Liver (tissue), 9 donors: Measurements from ENCODE around the gene NEBL. TPM values are rescaled to one million over a fixed set of nuclear protein-coding genes. Genes with fewer than 3 reads are reported as not detected.

Experiments
- DNase-seq: peaks from one replicate; pipeline ENCODE4 v3.0.0-alpha.2; 2017; ENCODE audit warnings: low spot score
- H3K27ac ChIP-seq, 2 donors: one replicate each; pipeline ENCODE4 v1.7.0; 2013; ENCODE audit warnings: inconsistent platforms in 2 of 2, low read length in 2 of 2, control low read depth in 1 of 2, low read depth in 1 of 2, mild to moderate bottlenecking in 1 of 2
- H3K27me3 ChIP-seq, 4 donors: one replicate each; pipeline versions ENCODE4 v1.6.1 to v1.7.0; 2013; ENCODE audit warnings: low read length in 3 of 4, inconsistent platforms in 1 of 4, mild to moderate bottlenecking in 1 of 4, moderate library complexity in 1 of 4; ENCODE audit not compliant: control insufficient read depth in 4 of 4, insufficient read depth in 4 of 4
- H3K36me3 ChIP-seq, 4 donors: one replicate each; pipeline versions ENCODE4 v1.6.1 to v1.7.0; 2013; ENCODE audit warnings: low read length in 3 of 4, mild to moderate bottlenecking in 3 of 4, low read depth in 1 of 4, moderate library complexity in 1 of 4; ENCODE audit not compliant: control insufficient read depth in 4 of 4, insufficient read depth in 3 of 4
- H3K4me1 ChIP-seq, 4 donors: one replicate each; pipeline versions ENCODE4 v1.6.1 to v1.7.0; 2013; ENCODE audit warnings: low read length in 3 of 4, mild to moderate bottlenecking in 3 of 4, moderate library complexity in 1 of 4; ENCODE audit not compliant: control insufficient read depth in 4 of 4, insufficient read depth in 4 of 4
- H3K4me3 ChIP-seq, 3 donors: one replicate each; pipeline versions ENCODE4 v1.6.1 to v1.7.0; 2013; ENCODE audit warnings: low read length in 3 of 3, control low read depth in 1 of 3, low read depth in 1 of 3, mild to moderate bottlenecking in 1 of 3
- H3K9ac ChIP-seq, 2 donors: one replicate each; pipeline ENCODE4 v1.7.0; 2013; ENCODE audit warnings: low read length in 2 of 2, mild to moderate bottlenecking in 2 of 2, moderate library complexity in 2 of 2, control low read depth in 1 of 2, low read depth in 1 of 2
- H3K9me3 ChIP-seq, 4 donors: one replicate each; pipeline versions ENCODE4 v1.6.1 to v1.7.0; 2013; ENCODE audit warnings: low read length in 3 of 4; ENCODE audit not compliant: control insufficient read depth in 4 of 4
- EGR1 ChIP-seq, 2 donors: IDR thresholded peaks; 2 replicates each; pipeline ENCODE4 v1.6.1; 2016 to 2018; ENCODE audit warnings: antibody characterized with exemption in 2 of 2, low read depth in 2 of 2
- FOXA1 ChIP-seq: IDR thresholded peaks from 2 replicates; pipeline ENCODE4 v1.6.1; 2016; ENCODE audit warnings: antibody characterized with exemption
- FOXA2 ChIP-seq: IDR thresholded peaks from 2 replicates; pipeline ENCODE4 v1.6.1; 2016; ENCODE audit warnings: antibody characterized with exemption
- HNF4A ChIP-seq, 2 donors: conservative IDR thresholded peaks; 2 replicates each; pipeline ENCODE4 v1.6.1; 2016; ENCODE audit warnings: antibody characterized with exemption in 2 of 2, mild to moderate bottlenecking in 2 of 2
- HNF4G ChIP-seq: IDR thresholded peaks from 2 replicates; pipeline ENCODE4 v1.6.1; 2016; ENCODE audit warnings: antibody characterized with exemption
- MAX ChIP-seq: IDR thresholded peaks from 2 replicates; pipeline ENCODE4 v1.6.1; 2016; ENCODE audit warnings: antibody characterized with exemption
- NR2F2 ChIP-seq: IDR thresholded peaks from 2 replicates; pipeline ENCODE4 v1.6.1; 2016; ENCODE audit warnings: antibody characterized with exemption
- RAD21 ChIP-seq, 2 donors: IDR thresholded peaks; 2 replicates each; pipeline ENCODE4 v1.6.1; 2016; ENCODE audit warnings: antibody characterized with exemption in 2 of 2, mild to moderate bottlenecking in 2 of 2
- REST ChIP-seq: IDR thresholded peaks from 2 replicates; pipeline ENCODE4 v1.6.1; 2016; ENCODE audit warnings: antibody characterized with exemption, mild to moderate bottlenecking
- RXRA ChIP-seq, 2 donors: IDR thresholded peaks; 2 replicates each; pipeline ENCODE4 v1.6.1; 2017 to 2018; ENCODE audit warnings: antibody characterized with exemption in 2 of 2, mild to moderate bottlenecking in 1 of 2
- SP1 ChIP-seq: IDR thresholded peaks from 2 replicates; pipeline ENCODE4 v1.6.1; 2018; ENCODE audit warnings: antibody characterized with exemption, mild to moderate bottlenecking
- TAF1 ChIP-seq: conservative IDR thresholded peaks from 2 replicates; pipeline ENCODE4 v1.6.1; 2016; ENCODE audit warnings: antibody characterized with exemption, mild to moderate bottlenecking
- WGBS: extraction: QIAGEN DNeasy Blood & Tissue Kit; methylation state at CpG from one replicate; pipeline ENCODE4 v1.1.7; 2013; 5-methylcytosine and 5-hydroxymethylcytosine counted together
- polyA plus RNA-seq, 2 donors: library from polyadenylated mRNA; stranded (reverse) in 1 of 2; unstranded in 1 of 2; fragments of 200-250 nt in 1 of 2; fragments of >200 nt in 1 of 2; fragmentation: Nextera tagmentation in 1 of 2; extraction: Ambion mirVana in 1 of 2; gene quantifications; one replicate each; pipeline versions ENCODE4 v1.2.1 to v1.2.3, GENCODE V29; 2013 to 2015
- total RNA-seq, 2 donors: library from RNA; depleted of rRNA; stranded (reverse); fragments of >200 nt; gene quantifications; one replicate each; pipeline ENCODE4 v1.2.3, GENCODE V29; 2014
- TF ChIP-seq, protein P1 (sequence below): fragments of 150-350 bp; IDR thresholded peaks from 2 replicates; pipeline ENCODE4 v1.5.1; 2017; ENCODE audit warnings: improper control_type of control experiment, low read depth, low read length; ENCODE audit not compliant: missing input control
- TF ChIP-seq, protein P2 (sequence below): IDR thresholded peaks from 2 replicates; pipeline ENCODE4 v1.6.1; 2016; ENCODE audit warnings: antibody characterized with exemption
- TF ChIP-seq, protein P3 (sequence below): IDR thresholded peaks from 2 replicates; pipeline ENCODE4 v1.6.1; 2016; ENCODE audit warnings: antibody characterized with exemption
- donor health status: healthy.
- donor health status: healthy.
- donor health status: healthy.
- donor health status: healthy.
- donor health status: healthy.

NEBL gene
- total and polyA plus RNA-seq, 4 donors, result 0.22 to 1.8 (median 0.81) TPM

DNA sequence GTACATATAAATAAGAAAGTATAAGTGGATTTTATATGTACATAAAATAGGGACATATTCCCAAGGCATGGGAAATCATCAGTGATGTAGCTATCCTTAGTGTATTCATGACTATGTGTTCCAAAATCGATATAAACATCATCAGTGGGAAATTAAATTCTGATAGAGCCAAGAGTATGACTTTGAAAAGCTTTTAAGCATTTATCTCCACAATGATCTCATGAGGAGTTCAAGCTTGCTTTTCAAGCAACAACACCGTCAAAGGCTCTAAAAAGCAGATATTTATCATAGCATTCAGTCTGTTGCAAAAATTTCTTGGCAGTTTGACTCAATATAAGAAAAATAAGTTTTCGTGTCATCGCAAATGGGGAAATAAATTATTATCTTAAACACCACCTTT, 14.5 kb upstream of the NEBL start:
- WGBS, result 88% methylated on average over 4 of the region's 4 CpGs
- Histone ChIP-seq H3K4me1 (no peaks in the 10 kb centered on the region), H3K27ac (no peak overlapping the region), H3K9ac (no peak overlapping the region), H3K36me3 (no peaks in the 10 kb centered on the region), H3K4me3 (no peak overlapping the region), H3K9me3 (no peaks in the 10 kb centered on the region), H3K27me3 (no peaks in the 10 kb centered on the region)
- TF ChIP-seq SP1 (no peak), HNF4G (no peak), MAX (no peak)
- TF ChIP-seq, protein P1, sequence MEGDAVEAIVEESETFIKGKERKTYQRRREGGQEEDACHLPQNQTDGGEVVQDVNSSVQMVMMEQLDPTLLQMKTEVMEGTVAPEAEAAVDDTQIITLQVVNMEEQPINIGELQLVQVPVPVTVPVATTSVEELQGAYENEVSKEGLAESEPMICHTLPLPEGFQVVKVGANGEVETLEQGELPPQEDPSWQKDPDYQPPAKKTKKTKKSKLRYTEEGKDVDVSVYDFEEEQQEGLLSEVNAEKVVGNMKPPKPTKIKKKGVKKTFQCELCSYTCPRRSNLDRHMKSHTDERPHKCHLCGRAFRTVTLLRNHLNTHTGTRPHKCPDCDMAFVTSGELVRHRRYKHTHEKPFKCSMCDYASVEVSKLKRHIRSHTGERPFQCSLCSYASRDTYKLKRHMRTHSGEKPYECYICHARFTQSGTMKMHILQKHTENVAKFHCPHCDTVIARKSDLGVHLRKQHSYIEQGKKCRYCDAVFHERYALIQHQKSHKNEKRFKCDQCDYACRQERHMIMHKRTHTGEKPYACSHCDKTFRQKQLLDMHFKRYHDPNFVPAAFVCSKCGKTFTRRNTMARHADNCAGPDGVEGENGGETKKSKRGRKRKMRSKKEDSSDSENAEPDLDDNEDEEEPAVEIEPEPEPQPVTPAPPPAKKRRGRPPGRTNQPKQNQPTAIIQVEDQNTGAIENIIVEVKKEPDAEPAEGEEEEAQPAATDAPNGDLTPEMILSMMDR, result no peak
- TF ChIP-seq, protein P2, sequence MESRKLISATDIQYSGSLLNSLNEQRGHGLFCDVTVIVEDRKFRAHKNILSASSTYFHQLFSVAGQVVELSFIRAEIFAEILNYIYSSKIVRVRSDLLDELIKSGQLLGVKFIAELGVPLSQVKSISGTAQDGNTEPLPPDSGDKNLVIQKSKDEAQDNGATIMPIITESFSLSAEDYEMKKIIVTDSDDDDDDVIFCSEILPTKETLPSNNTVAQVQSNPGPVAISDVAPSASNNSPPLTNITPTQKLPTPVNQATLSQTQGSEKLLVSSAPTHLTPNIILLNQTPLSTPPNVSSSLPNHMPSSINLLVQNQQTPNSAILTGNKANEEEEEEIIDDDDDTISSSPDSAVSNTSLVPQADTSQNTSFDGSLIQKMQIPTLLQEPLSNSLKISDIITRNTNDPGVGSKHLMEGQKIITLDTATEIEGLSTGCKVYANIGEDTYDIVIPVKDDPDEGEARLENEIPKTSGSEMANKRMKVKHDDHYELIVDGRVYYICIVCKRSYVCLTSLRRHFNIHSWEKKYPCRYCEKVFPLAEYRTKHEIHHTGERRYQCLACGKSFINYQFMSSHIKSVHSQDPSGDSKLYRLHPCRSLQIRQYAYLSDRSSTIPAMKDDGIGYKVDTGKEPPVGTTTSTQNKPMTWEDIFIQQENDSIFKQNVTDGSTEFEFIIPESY, result no peak
- no peak for DNase-seq

- TF ChIP-seq TAF1, result no peak
- no peak for TF ChIP-seq REST
- TF ChIP-seq FOXA1, result no peak
- TF ChIP-seq, protein P3, sequence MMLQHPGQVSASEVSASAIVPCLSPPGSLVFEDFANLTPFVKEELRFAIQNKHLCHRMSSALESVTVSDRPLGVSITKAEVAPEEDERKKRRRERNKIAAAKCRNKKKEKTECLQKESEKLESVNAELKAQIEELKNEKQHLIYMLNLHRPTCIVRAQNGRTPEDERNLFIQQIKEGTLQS, result no peak
- TF ChIP-seq, protein P2, result no peak
- no peak for TF ChIP-seq FOXA2
- no peak for TF ChIP-seq RAD21 (IDR thresholded peaks at IDR 0.05)
- no peak for TF ChIP-seq NR2F2
- TF ChIP-seq HNF4G, result no peak
- TF ChIP-seq SP1, result no peak
- TF ChIP-seq HNF4A (conservative IDR thresholded peaks at IDR 0.05), result no peak
- no peak for TF ChIP-seq MAX
- TF ChIP-seq, protein P1, result no peak
- no peak for TF ChIP-seq RXRA (IDR thresholded peaks at IDR 0.05)
- no peak for TF ChIP-seq EGR1 (IDR thresholded peaks at IDR 0.05; ENCODE audit: low read depth in 2 of 2)
- H3K9me3 ChIP-seq, result no peaks in the 10 kb centered on the region
Observed at GRCh38 chr10:20909801-20910200, 12.7 kb upstream of the NEBL start.

More at GRCh38 chr10:20909801-20910200, 12.7 kb upstream of the NEBL start:
- H3K27ac ChIP-seq, result no peak overlapping the region
- no peaks in the 10 kb centered on the region for H3K36me3 ChIP-seq
- no peak for DNase-seq
- no peaks in the 10 kb centered on the region for H3K27me3 ChIP-seq
- no peak overlapping the region for H3K4me3 ChIP-seq
- H3K4me1 ChIP-seq, result no peaks in the 10 kb centered on the region
- H3K9ac ChIP-seq, result no peak overlapping the region
